Peyer's patch (tissue), 4 donors: Measurements from ENCODE around the gene RPL22. TPM values are rescaled to one million over a fixed set of nuclear protein-coding genes. Genes with fewer than 3 reads are reported as not detected.
A peak's percentile ranks its signal among the peaks of the same experiment; 100 is the strongest.

Source experiments
- DNase-seq, 3 donors: peaks; one replicate each; pipeline ENCODE4 v3.0.0-alpha.2; 2017 to 2019
- H3K27ac ChIP-seq, 4 donors: fragments of 200-600 bp; sonication (generic); one replicate each; pipeline ENCODE4 v1.5.1; 2016 to 2019
- H3K27me3 ChIP-seq, 2 donors: fragments of 200-600 bp; sonication (generic); one replicate each; pipeline ENCODE4 v1.5.1; 2019
- H3K36me3 ChIP-seq, 3 donors: fragments of 200-600 bp; sonication (generic); one replicate each; pipeline ENCODE4 v1.5.1; 2016 to 2019
- H3K4me1 ChIP-seq, 4 donors: fragments of 200-600 bp; sonication (generic); one replicate each; pipeline ENCODE4 v1.5.1; 2016 to 2019
- H3K4me3 ChIP-seq, 4 donors: fragments of 200-600 bp; sonication (generic); 1 replicate in 3 of 4; 2 replicates in 1 of 4; pipeline ENCODE4 v1.5.1; 2016 to 2019; ENCODE audit warnings: mild to moderate bottlenecking in 1 of 4
- H3K9me3 ChIP-seq, 4 donors: fragments of 200-600 bp; sonication (generic); one replicate each; pipeline ENCODE4 v1.5.1; 2016 to 2019; ENCODE audit warnings: mild to moderate bottlenecking in 1 of 4
- POLR2A ChIP-seq, 2 donors: fragments of 450-650 bp; IDR thresholded peaks; one replicate each; pipeline ENCODE4 v1.5.1; 2017; ENCODE audit warnings: antibody characterized with exemption in 2 of 2, mild to moderate bottlenecking in 2 of 2, moderate library complexity in 2 of 2
- total RNA-seq, 4 donors: library from RNA; depleted of rRNA; stranded (reverse); fragments of >200 nt; gene quantifications; one replicate each; pipeline ENCODE4 v1.1.0, GENCODE V29; 2016
- TF ChIP-seq, protein P1 (sequence below), 6 experiments: fragments of 450-650 bp in 4 of 6; fragments of 200-600 bp in 2 of 6; sonication (generic) in 1 of 6; IDR thresholded peaks; one replicate each; pipeline ENCODE4 v1.5.1; 2017 to 2019; ENCODE audit warnings: antibody characterized with exemption in 6 of 6, mild to moderate bottlenecking in 3 of 6, moderate library complexity in 1 of 6

Gene RPL22
- total RNA-seq, 4 donors from 2014 or later, result 78.1 to 170 (median 99.0) TPM

DNA sequence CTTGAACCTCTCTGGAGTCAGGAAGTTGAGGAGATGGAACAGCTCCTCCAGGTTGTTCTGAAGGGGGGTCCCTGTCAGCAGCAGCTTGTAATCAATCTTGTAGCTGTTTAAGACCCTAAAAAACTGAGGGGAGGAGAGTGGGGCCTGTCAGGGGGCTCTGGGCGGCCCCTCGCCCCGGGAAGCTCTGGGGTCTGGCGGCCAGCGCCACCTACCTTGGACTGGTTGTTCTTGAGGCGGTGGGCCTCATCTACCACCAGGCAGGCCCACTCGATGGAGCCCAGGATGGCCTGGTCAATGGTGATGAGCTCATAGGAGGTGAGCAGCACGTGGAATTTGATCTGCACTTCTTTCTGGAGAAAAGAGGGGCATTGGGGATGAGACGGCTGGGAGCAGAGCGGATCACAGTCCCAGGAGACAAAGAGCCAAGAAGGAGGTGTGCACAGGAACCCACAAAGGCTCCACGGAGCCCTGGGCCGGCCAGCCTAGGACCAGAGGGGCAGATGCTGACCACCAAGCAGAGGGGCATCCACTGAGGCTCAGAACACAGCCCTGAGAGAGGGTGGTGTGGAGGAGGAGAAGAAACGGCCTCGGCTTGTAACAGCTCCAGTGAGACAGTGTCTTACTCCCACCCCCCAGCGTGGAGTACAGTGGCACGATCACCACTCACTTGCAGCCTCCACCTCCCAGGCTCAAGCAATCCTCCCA is 62.7 kb downstream of the RPL22 start:
- Histone ChIP-seq H3K27ac (no peak overlapping the region), H3K9me3 (no peaks in the 10 kb centered on the region), H3K4me1 (no peaks in the 10 kb centered on the region), H3K27me3 (no peaks in the 10 kb centered on the region), H3K36me3 (no peaks in the 10 kb centered on the region), H3K4me3 (no peak overlapping the region)
- DNase-seq, result peak in 1 of 3 donors; percentile 24
- no peak for TF ChIP-seq POLR2A (IDR thresholded peaks at IDR 0.05)
- TF ChIP-seq, protein P1, sequence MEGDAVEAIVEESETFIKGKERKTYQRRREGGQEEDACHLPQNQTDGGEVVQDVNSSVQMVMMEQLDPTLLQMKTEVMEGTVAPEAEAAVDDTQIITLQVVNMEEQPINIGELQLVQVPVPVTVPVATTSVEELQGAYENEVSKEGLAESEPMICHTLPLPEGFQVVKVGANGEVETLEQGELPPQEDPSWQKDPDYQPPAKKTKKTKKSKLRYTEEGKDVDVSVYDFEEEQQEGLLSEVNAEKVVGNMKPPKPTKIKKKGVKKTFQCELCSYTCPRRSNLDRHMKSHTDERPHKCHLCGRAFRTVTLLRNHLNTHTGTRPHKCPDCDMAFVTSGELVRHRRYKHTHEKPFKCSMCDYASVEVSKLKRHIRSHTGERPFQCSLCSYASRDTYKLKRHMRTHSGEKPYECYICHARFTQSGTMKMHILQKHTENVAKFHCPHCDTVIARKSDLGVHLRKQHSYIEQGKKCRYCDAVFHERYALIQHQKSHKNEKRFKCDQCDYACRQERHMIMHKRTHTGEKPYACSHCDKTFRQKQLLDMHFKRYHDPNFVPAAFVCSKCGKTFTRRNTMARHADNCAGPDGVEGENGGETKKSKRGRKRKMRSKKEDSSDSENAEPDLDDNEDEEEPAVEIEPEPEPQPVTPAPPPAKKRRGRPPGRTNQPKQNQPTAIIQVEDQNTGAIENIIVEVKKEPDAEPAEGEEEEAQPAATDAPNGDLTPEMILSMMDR (IDR thresholded peaks at IDR 0.05), result no peak

Other genes with a start within 250 kb of the RPL22 start
- gene NPHP4, start 207.2 kb downstream of the RPL22 start, total RNA-seq, result 10 to 100 TPM in 3 of 4 donors, 1 to 10 TPM in 1; 9.2 to 35.5 (median 18.3) TPM
- gene KCNAB2, start 153.7 kb downstream of the RPL22 start, total RNA-seq, result 10 to 100 TPM in 2 of 4 donors, 1 to 10 TPM in 2; 5.4 to 26.4 (median 10.1) TPM
- gene CHD5, start 19.3 kb downstream of the RPL22 start, total RNA-seq, result under 1 TPM; under 0.01 to 0.66 (median 0.22) TPM
- 100 to 1,000 TPM in 3 of 4 donors, 10 to 100 TPM in 1; 56.9 to 153 (median 118) TPM for gene RNF207, start 6.5 kb upstream of the RPL22 start, total RNA-seq
- 100 to 1,000 TPM in 1 of 4 donors, 10 to 100 TPM in 3; 26.4 to 109 (median 63.8) TPM for gene ICMT, start 36.4 kb upstream of the RPL22 start, total RNA-seq
- gene HES3, start 44.6 kb upstream of the RPL22 start, total RNA-seq, result not detected
- gene GPR153, start 61.5 kb upstream of the RPL22 start, total RNA-seq, result 100 to 1,000 TPM in 3 of 4 donors, 1 to 10 TPM in 1; 3.3 to 162 (median 121) TPM
- gene ACOT7, start 194.2 kb upstream of the RPL22 start, total RNA-seq, result 10 to 100 TPM; 38.4 to 93.2 (median 67.1) TPM
- 10 to 100 TPM in 1 of 4 donors, 1 to 10 TPM in 3; 2.5 to 15.9 (median 5.2) TPM for gene HES2, start 220.3 kb upstream of the RPL22 start, total RNA-seq
- 100 to 1,000 TPM in 3 of 4 donors, 10 to 100 TPM in 1; 17.3 to 390 (median 306) TPM for gene ESPN, start 225.2 kb upstream of the RPL22 start, total RNA-seq